ENCODE measurements around the gene NRGN. TPM values are rescaled to one million over a fixed set of nuclear protein-coding genes. Genes with fewer than 3 reads are reported as not detected.
A peak's percentile ranks its signal among the peaks of the same experiment; 100 is the strongest.

NRGN gene
- polyA plus RNA-seq, 4 donors = 13.9 to 27.5 (median 20.9) TPM

DNA sequence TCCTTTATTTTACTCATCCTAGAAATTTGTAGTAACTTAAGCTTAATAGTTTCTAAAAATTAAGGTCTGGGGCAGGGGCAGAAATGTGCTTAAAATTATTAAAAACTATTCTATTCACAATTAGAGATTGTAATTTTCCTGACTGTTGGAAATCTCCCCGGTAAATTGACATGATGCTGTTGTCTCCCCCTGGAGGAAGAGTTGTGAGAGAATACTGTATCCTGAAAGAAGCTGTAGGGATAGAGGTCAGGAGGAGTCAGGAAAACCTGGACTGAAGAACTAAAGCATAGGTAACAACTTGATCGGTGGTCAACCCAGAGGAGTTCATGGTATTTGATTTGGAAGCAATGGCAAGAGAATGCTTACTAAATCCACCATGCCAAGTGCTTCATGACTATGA, 38.5 kb downstream of the NRGN start:
- DNase-seq (ENCODE audit: low read depth in 4 of 4, low spot score in 2 of 4) = no peak

DNA sequence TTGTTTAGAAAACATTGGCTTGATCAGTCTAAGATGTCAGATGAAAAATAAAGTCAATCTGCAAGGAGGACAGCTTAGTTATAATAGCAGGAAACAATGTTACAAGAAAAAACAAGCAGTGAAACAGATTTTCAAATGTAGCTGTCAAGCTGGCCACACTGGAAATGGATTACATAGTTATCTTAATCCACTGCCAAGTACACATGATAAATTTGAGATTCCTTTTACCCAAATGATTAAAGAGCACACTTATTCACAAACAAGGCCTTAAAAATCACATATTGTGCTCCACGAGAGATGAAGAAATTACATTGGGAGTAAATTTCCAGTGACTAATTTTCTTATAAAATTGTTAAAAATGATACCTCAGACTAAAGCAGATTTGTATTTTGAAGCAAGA, 39.8 kb downstream of the NRGN start:
- DNase-seq (ENCODE audit: low read depth in 4 of 4, low spot score in 2 of 4) = no peak

DNA sequence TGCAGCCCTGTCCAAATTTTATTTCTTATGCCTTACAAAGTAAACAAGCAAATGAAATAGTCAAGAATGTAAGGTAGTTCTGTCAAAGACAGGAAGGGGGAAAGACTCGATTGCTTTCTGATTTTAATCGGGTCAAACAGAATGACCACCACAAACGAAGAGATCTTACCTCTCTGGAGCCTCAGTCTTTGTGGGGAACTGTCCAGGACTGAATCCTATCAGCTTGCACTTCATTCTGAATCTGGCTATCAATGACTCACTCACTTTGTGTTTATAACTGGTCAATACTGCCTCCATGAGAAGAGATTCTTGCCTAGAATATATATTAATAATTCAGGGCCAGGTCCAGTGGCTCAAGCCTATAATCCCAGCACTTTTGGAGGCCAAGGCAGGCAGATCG, 43.3 kb downstream of the NRGN start:
- no peak for DNase-seq (ENCODE audit: low read depth in 4 of 4, low spot score in 2 of 4)

DNA sequence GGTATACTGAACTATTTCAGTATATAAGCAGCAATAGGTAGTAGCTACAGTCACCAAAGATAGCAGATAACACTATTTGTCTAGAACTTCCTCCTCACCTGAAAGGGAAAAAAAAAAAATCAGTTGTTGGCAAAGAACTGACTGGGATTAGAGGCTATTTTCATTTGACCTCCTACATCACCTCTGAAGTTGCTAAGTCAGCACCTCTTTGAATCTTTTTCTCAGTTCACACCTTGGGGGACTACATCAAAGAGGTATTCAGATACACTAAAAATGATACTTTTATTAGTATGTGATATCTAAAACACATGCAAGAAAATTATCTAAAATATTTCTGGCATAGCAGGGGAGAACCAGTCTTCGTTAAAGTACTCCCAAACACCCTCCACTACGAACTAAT, 44.3 kb downstream of the NRGN start:
- no peak for DNase-seq (ENCODE audit: low read depth in 4 of 4, low spot score in 2 of 4)

DNA sequence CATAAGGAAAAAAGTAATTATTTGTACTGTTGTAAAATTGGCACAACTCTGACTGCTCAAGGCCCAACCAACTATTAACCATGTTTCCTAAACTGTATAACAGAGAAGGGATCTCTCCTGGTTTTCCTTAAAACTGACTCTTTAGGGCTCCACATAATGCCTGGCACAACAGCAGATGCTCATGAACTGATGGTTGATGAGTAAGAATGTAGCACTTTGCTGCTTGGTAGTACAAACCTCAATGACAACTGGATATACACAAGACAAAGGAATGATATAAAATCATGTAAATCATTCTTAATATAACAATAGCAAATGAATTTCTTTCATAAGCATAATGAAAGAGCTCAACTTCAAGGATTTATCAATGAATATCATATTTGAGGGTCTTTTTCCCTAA, 48.8 kb downstream of the NRGN start:
- no peak for DNase-seq (ENCODE audit: low read depth in 4 of 4, low spot score in 2 of 4)

DNA sequence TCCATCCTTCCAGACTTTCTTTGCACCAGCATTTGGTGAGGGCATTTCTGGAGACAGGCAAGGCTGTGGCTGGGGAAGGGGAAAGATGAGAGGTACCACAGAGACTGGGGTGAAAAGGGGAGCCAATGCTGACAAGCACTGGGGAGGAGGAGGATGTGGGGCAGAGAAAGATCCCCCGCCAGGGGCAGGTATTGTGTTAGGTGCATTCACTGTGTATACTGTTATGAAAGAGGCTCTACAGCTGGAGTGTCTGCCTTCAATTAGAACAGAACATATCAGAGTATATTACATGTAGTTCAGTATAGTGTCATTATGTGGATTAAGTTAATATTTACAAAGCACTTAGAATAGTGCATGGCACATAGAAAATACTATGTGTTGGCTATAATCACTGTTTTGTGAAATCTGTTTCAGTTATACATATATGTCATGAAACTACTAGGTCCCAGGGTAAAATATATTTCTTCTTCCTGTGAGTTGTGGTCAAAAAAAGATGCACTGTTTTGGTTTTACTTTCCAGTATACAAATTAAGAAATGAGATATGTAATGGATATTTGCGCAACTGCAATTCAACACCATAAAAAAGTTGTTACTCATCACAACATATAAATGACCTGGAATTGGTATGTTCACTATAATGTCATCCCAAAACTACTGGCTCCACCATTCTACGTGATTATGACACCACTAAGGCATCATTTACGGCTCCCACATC, 52.0 kb downstream of the NRGN start:
- DNase-seq (ENCODE audit: low read depth in 4 of 4, low spot score in 2 of 4) = no peak

DNA sequence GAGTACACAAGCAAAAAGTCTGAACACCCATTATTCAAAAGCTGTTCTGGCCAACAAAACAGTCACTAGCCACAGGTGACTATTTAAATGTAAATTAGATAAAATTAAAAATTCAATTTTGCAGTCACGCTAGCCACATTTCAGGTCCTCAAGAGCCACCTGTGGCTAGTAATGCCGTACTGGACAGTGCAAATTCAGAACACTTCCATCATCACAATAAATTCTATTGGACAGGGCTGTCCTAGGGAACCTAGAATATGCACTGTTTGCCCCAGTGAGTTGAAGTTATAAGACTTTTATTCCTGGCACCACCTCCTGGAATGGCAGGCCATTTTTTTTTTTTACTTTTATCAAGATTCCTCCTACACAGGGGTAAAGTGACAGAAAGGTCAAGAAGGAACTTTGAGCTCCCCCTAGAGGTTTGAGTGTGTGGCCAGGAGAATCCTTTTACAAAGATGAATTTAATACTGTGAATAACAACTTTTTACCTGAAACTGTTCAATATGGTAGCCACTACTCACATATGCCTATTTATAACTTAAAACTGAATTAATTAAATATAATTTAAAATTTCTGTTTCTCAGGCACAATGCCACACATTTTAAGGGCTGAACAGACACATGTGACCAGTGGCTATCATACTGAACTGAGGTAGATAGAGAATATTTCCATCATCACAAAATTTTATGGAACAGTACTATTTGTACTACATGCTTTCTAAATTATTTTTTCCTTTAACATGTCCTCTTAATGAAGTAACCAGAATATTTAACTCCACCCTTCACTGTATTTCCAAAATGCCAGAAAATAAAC, 53.9 kb downstream of the NRGN start:
- peak in 1 of 4 donors; percentile 33 for DNase-seq (ENCODE audit: low read depth in 4 of 4, low spot score in 2 of 4)

DNA sequence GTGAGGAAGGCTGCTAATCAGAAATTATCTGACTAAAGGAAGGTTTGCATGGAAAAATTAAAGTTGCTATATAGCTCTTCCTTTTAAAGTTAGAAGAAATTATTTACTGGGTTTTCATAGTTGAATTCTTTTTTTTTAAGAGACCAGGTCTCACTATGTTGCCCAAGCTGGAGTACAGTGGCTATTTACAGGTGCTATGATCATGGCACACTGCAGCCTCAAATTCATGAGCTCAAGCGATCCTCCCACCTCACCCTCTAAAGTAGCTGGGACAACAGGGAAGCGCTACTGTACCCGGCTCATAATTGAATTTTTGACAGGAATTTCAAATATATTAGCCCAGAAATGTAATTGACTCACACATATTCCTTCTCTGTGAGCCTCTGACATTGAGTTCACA, 56.6 kb downstream of the NRGN start:
- DNase-seq (ENCODE audit: low read depth in 4 of 4, low spot score in 2 of 4) = no peak

Other genes with a start within 250 kb of the NRGN start
- gene OR8B12, start 196.3 kb upstream of the NRGN start, polyA plus RNA-seq (ENCODE audit: insufficient read length in 4 of 4) = not detected
- gene OR8A1, start 169.9 kb upstream of the NRGN start, polyA plus RNA-seq (ENCODE audit: insufficient read length in 4 of 4) = under 1 TPM in 2 of 4 donors, not detected in 2; 0.03 TPM
- gene PANX3, start 128.5 kb upstream of the NRGN start, polyA plus RNA-seq (ENCODE audit: insufficient read length in 4 of 4) = not detected
- 10 to 100 TPM; 25.7 to 42.6 (median 32.0) TPM for gene TBRG1, start 117.1 kb upstream of the NRGN start, polyA plus RNA-seq (ENCODE audit: insufficient read length in 4 of 4)
- 10 to 100 TPM; 28.2 to 35.3 (median 32.1) TPM for gene SIAE, start 66.2 kb upstream of the NRGN start, polyA plus RNA-seq (ENCODE audit: insufficient read length in 4 of 4)
- gene SPA17, start 66.0 kb upstream of the NRGN start, polyA plus RNA-seq (ENCODE audit: insufficient read length in 4 of 4) = 10 to 100 TPM; 18.3 to 24.0 (median 20.2) TPM
- 10 to 100 TPM in 1 of 4 donors, 1 to 10 TPM in 3; 5.3 to 10.7 (median 8.7) TPM for gene VSIG2, start 12.3 kb downstream of the NRGN start, polyA plus RNA-seq (ENCODE audit: insufficient read length in 4 of 4)
- 10 to 100 TPM; 61.9 to 73.2 (median 72.7) TPM for gene ESAM, start 22.3 kb downstream of the NRGN start, polyA plus RNA-seq (ENCODE audit: insufficient read length in 4 of 4)
- 10 to 100 TPM; 24.3 to 47.6 (median 33.8) TPM for gene MSANTD2, start 60.5 kb downstream of the NRGN start, polyA plus RNA-seq (ENCODE audit: insufficient read length in 4 of 4)
- gene ROBO3, start 125.5 kb downstream of the NRGN start, polyA plus RNA-seq (ENCODE audit: insufficient read length in 4 of 4) = 10 to 100 TPM; 16.7 to 35.1 (median 26.3) TPM
- 10 to 100 TPM; 16.9 to 25.4 (median 19.5) TPM for gene ROBO4, start 157.9 kb downstream of the NRGN start, polyA plus RNA-seq (ENCODE audit: insufficient read length in 4 of 4)
- 1 to 10 TPM in 3 of 4 donors, under 1 TPM in 1; 0.71 to 2.0 (median 1.2) TPM for gene HEPN1, start 179.3 kb downstream of the NRGN start, polyA plus RNA-seq (ENCODE audit: insufficient read length in 4 of 4)
- gene HEPACAM, start 196.1 kb downstream of the NRGN start, polyA plus RNA-seq (ENCODE audit: insufficient read length in 4 of 4) = 1 to 10 TPM; 1.6 to 3.1 (median 2.5) TPM
- 1 to 10 TPM; 3.9 to 4.3 (median 4.1) TPM for gene CCDC15, start 214.3 kb downstream of the NRGN start, polyA plus RNA-seq (ENCODE audit: insufficient read length in 4 of 4)